ENCODE results near the gene PAQR9. TPM values are rescaled to one million over a fixed set of nuclear protein-coding genes. Genes with fewer than 3 reads are reported as not detected.

Gene PAQR9
- total and polyA plus RNA-seq, 10 donors = 0.04 to 0.64 (median 0.42) TPM; not detected in 6

DNA sequence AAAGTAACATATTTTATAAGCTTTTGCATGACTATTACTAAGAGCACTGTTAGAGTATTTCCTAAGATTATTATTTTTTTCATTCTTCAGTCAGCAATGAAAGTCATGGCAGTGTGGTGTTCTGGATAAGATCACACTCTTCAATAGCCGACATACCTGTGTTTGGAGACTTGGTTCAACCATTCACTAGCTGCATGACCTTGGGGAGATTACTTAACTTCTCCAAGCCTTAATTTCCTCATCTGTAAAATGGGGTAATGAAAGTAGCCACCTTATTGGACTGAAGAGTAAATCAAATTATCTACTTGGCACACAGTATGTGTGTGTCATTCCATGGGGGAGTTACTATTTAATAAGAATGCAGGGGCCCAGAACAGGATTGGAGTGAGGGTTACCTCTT lies 50.0 kb downstream of the PAQR9 start:
- H3K4me3 ChIP-seq = no peak overlapping the region
- WGBS, 5 donors = 91 to 100% (median 96%) methylated on average over 1 of the region's 1 CpG
- intact Hi-C loops (cut with DNase I; ENCODE audit: low total_unique reads) = no loop called here
- H3K4me1 ChIP-seq = no peaks in the 10 kb centered on the region
- H3K36me3 ChIP-seq = no peaks in the 10 kb centered on the region
- TF ChIP-seq POLR2AphosphoS5 (IDR thresholded peaks at IDR 0.05) (no peak), POLR2A (IDR thresholded peaks at IDR 0.05) (no peak)
- TF ChIP-seq, protein P1, sequence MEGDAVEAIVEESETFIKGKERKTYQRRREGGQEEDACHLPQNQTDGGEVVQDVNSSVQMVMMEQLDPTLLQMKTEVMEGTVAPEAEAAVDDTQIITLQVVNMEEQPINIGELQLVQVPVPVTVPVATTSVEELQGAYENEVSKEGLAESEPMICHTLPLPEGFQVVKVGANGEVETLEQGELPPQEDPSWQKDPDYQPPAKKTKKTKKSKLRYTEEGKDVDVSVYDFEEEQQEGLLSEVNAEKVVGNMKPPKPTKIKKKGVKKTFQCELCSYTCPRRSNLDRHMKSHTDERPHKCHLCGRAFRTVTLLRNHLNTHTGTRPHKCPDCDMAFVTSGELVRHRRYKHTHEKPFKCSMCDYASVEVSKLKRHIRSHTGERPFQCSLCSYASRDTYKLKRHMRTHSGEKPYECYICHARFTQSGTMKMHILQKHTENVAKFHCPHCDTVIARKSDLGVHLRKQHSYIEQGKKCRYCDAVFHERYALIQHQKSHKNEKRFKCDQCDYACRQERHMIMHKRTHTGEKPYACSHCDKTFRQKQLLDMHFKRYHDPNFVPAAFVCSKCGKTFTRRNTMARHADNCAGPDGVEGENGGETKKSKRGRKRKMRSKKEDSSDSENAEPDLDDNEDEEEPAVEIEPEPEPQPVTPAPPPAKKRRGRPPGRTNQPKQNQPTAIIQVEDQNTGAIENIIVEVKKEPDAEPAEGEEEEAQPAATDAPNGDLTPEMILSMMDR (IDR thresholded peaks at IDR 0.05 in 8 of 11, conservative IDR thresholded peaks at IDR 0.05 in 3 of 11) = no peak
- H3K27me3 ChIP-seq (replicated peaks in 1 of 7) = peaks cover 0 to 4% (median 0%) of the 10 kb centered on the region in 7 donors
- H3K9me3 ChIP-seq = no peaks in the 10 kb centered on the region
- no peak overlapping the region for H3K27ac ChIP-seq
- no peak for DNase-seq

DNA sequence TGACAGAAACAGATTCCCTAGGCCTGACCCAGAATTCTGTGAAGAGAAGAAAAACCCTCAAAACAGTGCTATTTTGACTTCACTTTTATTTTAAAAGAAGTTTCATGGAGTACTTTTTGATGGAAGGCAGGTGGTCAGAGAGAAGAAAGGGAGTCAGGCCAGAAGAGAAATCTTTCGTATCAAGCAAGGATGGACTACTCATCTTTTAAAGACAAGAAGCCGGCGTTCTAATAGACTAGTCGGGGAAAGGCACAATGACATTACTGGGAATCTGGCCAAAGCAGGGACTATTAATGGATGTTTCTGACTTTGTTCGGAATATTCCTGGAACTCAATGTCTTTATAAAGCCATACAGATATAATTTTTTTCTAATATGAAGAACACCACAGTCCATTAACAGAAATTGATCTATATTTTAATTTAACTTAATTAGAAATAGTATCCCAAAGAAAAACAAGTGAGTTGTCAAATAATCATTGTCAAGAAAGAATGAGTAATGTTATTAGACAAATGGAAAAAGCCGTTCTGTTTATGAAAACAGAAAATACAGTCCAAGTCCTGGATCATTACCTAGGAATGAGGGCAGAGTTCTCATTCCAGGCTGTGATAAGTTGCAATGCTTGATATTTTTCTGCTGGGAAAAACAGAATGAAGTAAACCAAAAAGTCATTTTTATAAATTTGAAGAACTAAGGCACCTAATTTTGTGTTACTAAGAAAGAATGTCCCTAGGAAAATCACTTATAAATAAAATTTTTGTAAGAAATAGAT lies 50.9 kb downstream of the PAQR9 start:
- TF ChIP-seq, protein P1 (IDR thresholded peaks at IDR 0.05 in 8 of 11, conservative IDR thresholded peaks at IDR 0.05 in 3 of 11) = no peak
- TF ChIP-seq POLR2AphosphoS5 (IDR thresholded peaks at IDR 0.05) (no peak), POLR2A (IDR thresholded peaks at IDR 0.05) (no peak)
- H3K9me3 ChIP-seq = no peaks in the 10 kb centered on the region
- 73 to 90% (median 85%) methylated on average over 6 of the region's 6 CpGs for WGBS, 5 donors
- DNase-seq = no peak
- H3K4me3 ChIP-seq = no peak overlapping the region
- H3K36me3 ChIP-seq = no peaks in the 10 kb centered on the region
- intact Hi-C loops (cut with DNase I; ENCODE audit: low total_unique reads) = no loop called here
- H3K4me1 ChIP-seq = no peaks in the 10 kb centered on the region
- H3K27me3 ChIP-seq (replicated peaks in 1 of 7) = peaks cover 0 to 4% (median 0%) of the 10 kb centered on the region in 7 donors
- no peak overlapping the region for H3K27ac ChIP-seq

Small RNA genes lying within 50 kb of the gene (small RNA-seq; reads per million reads assigned to genes)
- gene AC021074.2 = 0 reads per million in 4 donors

Other genes with a start within 250 kb of the PAQR9 start
- 10 to 100 TPM in 1 of 7 donors, 1 to 10 TPM in 6; 5.5 to 21.8 (median 8.1) TPM for gene TRPC1, start 239.6 kb downstream of the PAQR9 start, total RNA-seq
- 1 to 10 TPM; 1.7 to 3.0 (median 2.5) TPM for gene TRPC1, start 239.6 kb downstream of the PAQR9 start, polyA plus RNA-seq
- 1 to 10 TPM; 1.8 to 8.4 (median 4.9) TPM for gene PCOLCE2, start 74.6 kb downstream of the PAQR9 start, total RNA-seq
- 10 to 100 TPM in 1 of 3 donors, 1 to 10 TPM in 2; 8.9 to 18.2 (median 9.1) TPM for gene PCOLCE2, start 74.6 kb downstream of the PAQR9 start, polyA plus RNA-seq
- gene U2SURP, start 37.9 kb upstream of the PAQR9 start, total RNA-seq = 100 to 1,000 TPM in 5 of 7 donors, 10 to 100 TPM in 2; 73.4 to 130 (median 105) TPM
- gene U2SURP, start 37.9 kb upstream of the PAQR9 start, polyA plus RNA-seq = 10 to 100 TPM; 29.7 to 31.0 (median 31.0) TPM
- 10 to 100 TPM; 25.9 to 46.6 (median 32.6) TPM for gene CHST2, start 156.1 kb upstream of the PAQR9 start, total RNA-seq
- 10 to 100 TPM in 2 of 3 donors, 1 to 10 TPM in 1; 8.5 to 15.4 (median 11.9) TPM for gene CHST2, start 156.1 kb upstream of the PAQR9 start, polyA plus RNA-seq